ENCODE data around the gene CEP120.

Gene CEP120

GRCh38 chr5:123449424-123449974 lies 26.3 kb upstream of the CEP120 start:
- Histone ChIP-seq H3K9me3 (replicated peaks; ENCODE audit: insufficient read depth, low read length) (no peaks in the 10 kb centered on the region), H2AFZ (ENCODE audit: low read length) (no peak overlapping the region), H3K9me2 (replicated peaks; ENCODE audit: insufficient read depth, low read length) (no peaks in the 10 kb centered on the region), H3K4me1 (ENCODE audit: low read length) (peaks cover 13% of the 10 kb centered on the region), H3K4me2 (ENCODE audit: low read depth, low read length) (no peak overlapping the region), H3K79me2 (ENCODE audit: low read length) (no peaks in the 10 kb centered on the region), H4K20me1 (ENCODE audit: insufficient read depth, low read length) (no peaks in the 10 kb centered on the region), H3K4me3 (ENCODE audit: low read length) (no peak overlapping the region), H3K27me3 (replicated peaks; ENCODE audit: insufficient read depth, low read length) (peaks cover 86% of the 10 kb centered on the region), H3F3A (ENCODE audit: insufficient read depth, low read length) (peaks cover 6% of the 10 kb centered on the region), H3K36me3 (replicated peaks; ENCODE audit: insufficient read depth, low read length) (no peaks in the 10 kb centered on the region), H3K27ac (ENCODE audit: low read length) (no peak overlapping the region), H3K9ac (ENCODE audit: low read length) (no peak overlapping the region)
- no peak for TF ChIP-seq EZH2phosphoT487 (IDR thresholded peaks at IDR 0.05; ENCODE audit: low read length)
- TF ChIP-seq EZH2 (optimal IDR thresholded peaks at IDR 0.05; ENCODE audit: low read depth, low read length) = no peak
- TF ChIP-seq CTCF (IDR thresholded peaks at IDR 0.05; ENCODE audit: low read length) = no peak
- DNase-seq = no peak

- Histone ChIP-seq H3K4me3 (ENCODE audit: low read length) (no peak overlapping the region), H3K79me2 (ENCODE audit: low read length) (no peaks in the 10 kb centered on the region), H3K4me2 (ENCODE audit: low read depth, low read length) (no peak overlapping the region), H4K20me1 (ENCODE audit: insufficient read depth, low read length) (no peaks in the 10 kb centered on the region), H3K36me3 (replicated peaks; ENCODE audit: insufficient read depth, low read length) (no peaks in the 10 kb centered on the region), H3K4me1 (ENCODE audit: low read length) (peaks cover 9% of the 10 kb centered on the region), H3K9ac (ENCODE audit: low read length) (no peak overlapping the region), H3K9me3 (replicated peaks; ENCODE audit: insufficient read depth, low read length) (no peaks in the 10 kb centered on the region), H2AFZ (ENCODE audit: low read length) (no peak overlapping the region), H3F3A (ENCODE audit: insufficient read depth, low read length) (peaks cover 6% of the 10 kb centered on the region), H3K27ac (ENCODE audit: low read length) (no peak overlapping the region), H3K27me3 (replicated peaks; ENCODE audit: insufficient read depth, low read length) (peaks cover 81% of the 10 kb centered on the region), H3K9me2 (replicated peaks; ENCODE audit: insufficient read depth, low read length) (no peaks in the 10 kb centered on the region)
- no peak for TF ChIP-seq CTCF (IDR thresholded peaks at IDR 0.05; ENCODE audit: low read length)
- TF ChIP-seq EZH2 (optimal IDR thresholded peaks at IDR 0.05; ENCODE audit: low read depth, low read length) = no peak
- TF ChIP-seq EZH2phosphoT487 (IDR thresholded peaks at IDR 0.05; ENCODE audit: low read length) = no peak
- DNase-seq = no peak
Measured at GRCh38 chr5:123448743-123449142, 25.5 kb upstream of the CEP120 start.

- Histone ChIP-seq H3K4me3 (ENCODE audit: low read length) (no peak overlapping the region), H3K4me2 (ENCODE audit: low read depth, low read length) (peak overlapping the region; percentile 45; the same call in 1 of the 2 replicates), H3F3A (ENCODE audit: insufficient read depth, low read length) (peaks cover 6% of the 10 kb centered on the region)
Measured at GRCh38 chr5:123448017-123448617, 24.9 kb upstream of the CEP120 start.

More at GRCh38 chr5:123448017-123448617, 24.9 kb upstream of the CEP120 start:
- no peaks in the 10 kb centered on the region for H3K9me3 ChIP-seq (replicated peaks; ENCODE audit: insufficient read depth, low read length)
- no peak overlapping the region for H3K9ac ChIP-seq (ENCODE audit: low read length)
- H3K4me1 ChIP-seq (ENCODE audit: low read length) = peaks cover 9% of the 10 kb centered on the region
- no peak overlapping the region for H2AFZ ChIP-seq (ENCODE audit: low read length)
- peak; percentile 80 for DNase-seq
- no peak overlapping the region for H3K27ac ChIP-seq (ENCODE audit: low read length)
- H3K9me2 ChIP-seq (replicated peaks; ENCODE audit: insufficient read depth, low read length) = no peaks in the 10 kb centered on the region
- H4K20me1 ChIP-seq (ENCODE audit: insufficient read depth, low read length) = no peaks in the 10 kb centered on the region
- no peaks in the 10 kb centered on the region for H3K79me2 ChIP-seq (ENCODE audit: low read length)
- TF ChIP-seq CTCF (IDR thresholded peaks at IDR 0.05; ENCODE audit: low read length) (no peak), EZH2 (optimal IDR thresholded peaks at IDR 0.05; ENCODE audit: low read depth, low read length) (no peak), EZH2phosphoT487 (IDR thresholded peaks at IDR 0.05; ENCODE audit: low read length) (no peak)
- H3K36me3 ChIP-seq (replicated peaks; ENCODE audit: insufficient read depth, low read length) = no peaks in the 10 kb centered on the region
- peaks cover 75% of the 10 kb centered on the region for H3K27me3 ChIP-seq (replicated peaks; ENCODE audit: insufficient read depth, low read length)

Measured in MM.1S (cell line).